GM12892 (cell line): Measurements from ENCODE around the gene EHBP1.

Experiments used
- POLR2A ChIP-seq: IDR thresholded peaks from 2 replicates; pipeline ENCODE4 v1.6.1; 2011; ENCODE audit warnings: low read depth, low read length, control low read depth
- POLR2AphosphoS5 ChIP-seq: IDR thresholded peaks from 2 replicates; pipeline ENCODE4 v1.6.1; 2011; ENCODE audit warnings: low read depth, low read length, control low read depth
- TAF1 ChIP-seq: IDR thresholded peaks from 2 replicates; pipeline ENCODE4 v1.6.1; 2011; ENCODE audit warnings: low read depth, mild to moderate bottlenecking, control low read depth, low read length, borderline replicate concordance

- TF ChIP-seq POLR2A = no peak
- no peak for TF ChIP-seq POLR2AphosphoS5
- TF ChIP-seq TAF1 = no peak
Measured at GRCh38 chr2:62662131-62662530, 43.4 kb upstream of the EHBP1 start.
